Measurements from ENCODE around the gene GRAMD1A. TPM values are rescaled to one million over a fixed set of nuclear protein-coding genes. Genes with fewer than 3 reads are reported as not detected.

Gene GRAMD1A
- total RNA-seq, 3 donors from 2014 or later = 30.6 to 56.0 (median 38.6) TPM

GRCh38 chr19:34974646-34975045 is 25.5 kb upstream of the GRAMD1A start:
- intact Hi-C loops (cut with DNase I; ENCODE audit: low total_unique reads) = loop anchor here (5.0 kb wide), 1 partner anchor 38 kb away; no protein-coding TSS in a partner anchor
- H3K4me3 ChIP-seq = no peak overlapping the region
- H3K36me3 ChIP-seq = no peaks in the 10 kb centered on the region
- H3K9me3 ChIP-seq = peaks cover 0 to 8% of the 10 kb centered on the region in 2 donors
- no peak for DNase-seq (ENCODE audit: low spot score in 2 of 2)
- H3K27ac ChIP-seq = no peak overlapping the region
- no peak for TF ChIP-seq CTCF (IDR thresholded peaks at IDR 0.05)
- no peak for TF ChIP-seq POLR2A (IDR thresholded peaks at IDR 0.05)
- no peak for TF ChIP-seq POLR2AphosphoS5 (IDR thresholded peaks at IDR 0.05)
- H3K4me1 ChIP-seq = no peaks in the 10 kb centered on the region
- H3K27me3 ChIP-seq = no peaks in the 10 kb centered on the region

- Histone ChIP-seq H3K4me3 (no peak overlapping the region), H3K27me3 (no peaks in the 10 kb centered on the region), H3K4me1 (no peaks in the 10 kb centered on the region), H3K36me3 (no peaks in the 10 kb centered on the region), H3K27ac (no peak overlapping the region), H3K9me3 (peaks cover 0 to 8% of the 10 kb centered on the region in 2 donors)
- TF ChIP-seq POLR2A (IDR thresholded peaks at IDR 0.05) (no peak), CTCF (IDR thresholded peaks at IDR 0.05) (no peak), POLR2AphosphoS5 (IDR thresholded peaks at IDR 0.05) (no peak)
- DNase-seq (ENCODE audit: low spot score in 2 of 2) = no peak
- intact Hi-C loops (cut with DNase I; ENCODE audit: low total_unique reads) = loop anchor here (5.0 kb wide), 1 partner anchor 37 kb away; no protein-coding TSS in a partner anchor
These were observed 25.1 kb upstream of the GRAMD1A start for GRCh38 chr19:34975056-34975455.

GRCh38 chr19:34976611-34977010 is 23.5 kb upstream of the GRAMD1A start:
- intact Hi-C loops (cut with DNase I; ENCODE audit: low total_unique reads) = loop anchor here (5.0 kb wide), 1 partner anchor 36 kb away; no protein-coding TSS in a partner anchor
- Histone ChIP-seq H3K4me3 (no peak overlapping the region), H3K4me1 (no peaks in the 10 kb centered on the region), H3K27ac (no peak overlapping the region), H3K9me3 (peaks cover 0 to 8% of the 10 kb centered on the region in 2 donors), H3K27me3 (no peaks in the 10 kb centered on the region), H3K36me3 (no peaks in the 10 kb centered on the region)
- DNase-seq (ENCODE audit: low spot score in 2 of 2) = no peak
- TF ChIP-seq POLR2A (IDR thresholded peaks at IDR 0.05) = no peak
- TF ChIP-seq CTCF (IDR thresholded peaks at IDR 0.05) = no peak
- TF ChIP-seq POLR2AphosphoS5 (IDR thresholded peaks at IDR 0.05) = no peak

- Histone ChIP-seq H3K9me3 (peaks cover 0 to 8% of the 10 kb centered on the region in 2 donors), H3K4me3 (no peak overlapping the region), H3K27ac (no peak overlapping the region), H3K27me3 (no peaks in the 10 kb centered on the region), H3K36me3 (no peaks in the 10 kb centered on the region), H3K4me1 (no peaks in the 10 kb centered on the region)
- no peak for TF ChIP-seq POLR2AphosphoS5 (IDR thresholded peaks at IDR 0.05)
- TF ChIP-seq CTCF (IDR thresholded peaks at IDR 0.05) = no peak
- TF ChIP-seq POLR2A (IDR thresholded peaks at IDR 0.05) = no peak
- no peak for DNase-seq (ENCODE audit: low spot score in 2 of 2)
- intact Hi-C loops (cut with DNase I; ENCODE audit: low total_unique reads) = loop anchor here (5.0 kb wide), 1 partner anchor 32 kb away; no protein-coding TSS in a partner anchor
These were observed 20.1 kb upstream of the GRAMD1A start for GRCh38 chr19:34979819-34980640.

- intact Hi-C loops (cut with DNase I; ENCODE audit: low total_unique reads) = no loop called here
- no peak overlapping the region for H3K4me3 ChIP-seq
- H3K27ac ChIP-seq = no peak overlapping the region
- no peaks in the 10 kb centered on the region for H3K27me3 ChIP-seq
- peaks cover 0 to under 1% of the 10 kb centered on the region in 2 donors for H3K9me3 ChIP-seq
- DNase-seq (ENCODE audit: low spot score in 2 of 2) = no peak
- no peaks in the 10 kb centered on the region for H3K36me3 ChIP-seq
- no peaks in the 10 kb centered on the region for H3K4me1 ChIP-seq
- TF ChIP-seq POLR2A (IDR thresholded peaks at IDR 0.05) (no peak), POLR2AphosphoS5 (IDR thresholded peaks at IDR 0.05) (no peak), CTCF (IDR thresholded peaks at IDR 0.05) (no peak)
These were observed 17.8 kb upstream of the GRAMD1A start for GRCh38 chr19:34982275-34982674.

Measured in breast epithelium (tissue), 4 donors.